Loucy (cell line): Measurements from ENCODE around the gene AKR7A2.

Source experiments
- H2AFZ ChIP-seq: fragments of 200-600 bp; sonication (generic); 2 replicates; pipeline ENCODE4 v1.6.0; 2016; ENCODE audit warnings: antibody characterized with exemption, mild to moderate bottlenecking, low read length, moderate library complexity
- H3F3A ChIP-seq: fragments of 200-600 bp; 2 replicates; pipeline ENCODE4 v1.6.0; 2016; ENCODE audit warnings: antibody characterized with exemption, low read depth, mild to moderate bottlenecking
- H3K27me3 ChIP-seq: fragments of 200-600 bp; sonication (generic); 2 replicates; pipeline ENCODE4 v1.6.1; 2014; ENCODE audit warnings: low read length, mild to moderate bottlenecking; ENCODE audit not compliant: insufficient read depth, poor library complexity, severe bottlenecking
- H3K36me3 ChIP-seq: fragments of 200-600 bp; sonication (generic); 2 replicates; pipeline ENCODE4 v1.6.1; 2016; ENCODE audit warnings: low read length; ENCODE audit not compliant: insufficient read depth
- H3K4me1 ChIP-seq: fragments of 200-600 bp; sonication (generic); 2 replicates; pipeline ENCODE4 v1.5.1; 2014; ENCODE audit warnings: low read length, mild to moderate bottlenecking; ENCODE audit not compliant: insufficient read depth, poor library complexity, severe bottlenecking
- H3K4me2 ChIP-seq: fragments of 200-600 bp; sonication (generic); 2 replicates; pipeline ENCODE4 v1.6.0; 2014; ENCODE audit warnings: antibody characterized with exemption, low read length, low read depth, mild to moderate bottlenecking; ENCODE audit not compliant: poor library complexity, severe bottlenecking
- H3K4me3 ChIP-seq: fragments of 200-600 bp; sonication (generic); 2 replicates; pipeline ENCODE4 v1.5.1; 2014; ENCODE audit warnings: low read length, mild to moderate bottlenecking, mixed read lengths; ENCODE audit not compliant: poor library complexity, severe bottlenecking
- H3K79me2 ChIP-seq: fragments of 200-600 bp; sonication (generic); 2 replicates; pipeline ENCODE4 v1.6.1; 2014; ENCODE audit warnings: low read length; ENCODE audit not compliant: insufficient read depth
- H3K9ac ChIP-seq: fragments of 200-600 bp; sonication (generic); 2 replicates; pipeline ENCODE4 v1.6.0; 2014; ENCODE audit warnings: mild to moderate bottlenecking, low read depth, low read length, moderate library complexity; ENCODE audit not compliant: poor library complexity, severe bottlenecking
- H3K9me2 ChIP-seq: fragments of 200-600 bp; sonication (generic); replicated peaks from 2 replicates; pipeline ENCODE4 v1.6.1; 2016; ENCODE audit warnings: low read depth, low read length, mixed read lengths
- H3K9me3 ChIP-seq: fragments of 200-600 bp; sonication (generic); 2 replicates; pipeline ENCODE4 v1.6.1; 2014; ENCODE audit warnings: mild to moderate bottlenecking, antibody characterized with exemption, low read length, low read depth; ENCODE audit not compliant: insufficient read depth
- H4K20me1 ChIP-seq: fragments of 200-600 bp; sonication (generic); 2 replicates; pipeline ENCODE4 v1.6.0; 2014; ENCODE audit warnings: antibody characterized with exemption, low read length, mild to moderate bottlenecking; ENCODE audit not compliant: insufficient read depth, poor library complexity, severe bottlenecking
- EZH2phosphoT487 ChIP-seq: fragments of 200-600 bp; IDR thresholded peaks from 2 replicates; pipeline ENCODE4 v1.6.1; 2018; ENCODE audit warnings: antibody characterized with exemption, mild to moderate bottlenecking, moderate library complexity, borderline replicate concordance
- TF ChIP-seq, protein P1 (sequence below): fragments of 200-600 bp; sonication (generic); conservative IDR thresholded peaks from 2 replicates; pipeline ENCODE4 v1.5.1; 2014; ENCODE audit warnings: mild to moderate bottlenecking, antibody characterized with exemption, low read length

Gene AKR7A2

GRCh38 chr1:19308509-19308907 lies 3.4 kb downstream of the AKR7A2 start:
- TF ChIP-seq, protein P1, sequence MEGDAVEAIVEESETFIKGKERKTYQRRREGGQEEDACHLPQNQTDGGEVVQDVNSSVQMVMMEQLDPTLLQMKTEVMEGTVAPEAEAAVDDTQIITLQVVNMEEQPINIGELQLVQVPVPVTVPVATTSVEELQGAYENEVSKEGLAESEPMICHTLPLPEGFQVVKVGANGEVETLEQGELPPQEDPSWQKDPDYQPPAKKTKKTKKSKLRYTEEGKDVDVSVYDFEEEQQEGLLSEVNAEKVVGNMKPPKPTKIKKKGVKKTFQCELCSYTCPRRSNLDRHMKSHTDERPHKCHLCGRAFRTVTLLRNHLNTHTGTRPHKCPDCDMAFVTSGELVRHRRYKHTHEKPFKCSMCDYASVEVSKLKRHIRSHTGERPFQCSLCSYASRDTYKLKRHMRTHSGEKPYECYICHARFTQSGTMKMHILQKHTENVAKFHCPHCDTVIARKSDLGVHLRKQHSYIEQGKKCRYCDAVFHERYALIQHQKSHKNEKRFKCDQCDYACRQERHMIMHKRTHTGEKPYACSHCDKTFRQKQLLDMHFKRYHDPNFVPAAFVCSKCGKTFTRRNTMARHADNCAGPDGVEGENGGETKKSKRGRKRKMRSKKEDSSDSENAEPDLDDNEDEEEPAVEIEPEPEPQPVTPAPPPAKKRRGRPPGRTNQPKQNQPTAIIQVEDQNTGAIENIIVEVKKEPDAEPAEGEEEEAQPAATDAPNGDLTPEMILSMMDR, result no peak
- no peak for TF ChIP-seq EZH2phosphoT487
- Histone ChIP-seq H3K9me2 (no peaks in the 10 kb centered on the region), H3K27me3 (no peaks in the 10 kb centered on the region), H3K9me3 (no peaks in the 10 kb centered on the region), H3K9ac (no peak overlapping the region), H4K20me1 (peaks cover 7% of the 10 kb centered on the region), H2AFZ (no peak overlapping the region), H3K4me2 (peak overlapping the region; percentile 100), H3K4me3 (no peak overlapping the region), H3K4me1 (peaks cover 20% of the 10 kb centered on the region), H3F3A (no peaks in the 10 kb centered on the region), H3K79me2 (peaks cover 44% of the 10 kb centered on the region), H3K36me3 (peaks cover 24% of the 10 kb centered on the region; the same call in 1 of the 2 replicates)

DNA sequence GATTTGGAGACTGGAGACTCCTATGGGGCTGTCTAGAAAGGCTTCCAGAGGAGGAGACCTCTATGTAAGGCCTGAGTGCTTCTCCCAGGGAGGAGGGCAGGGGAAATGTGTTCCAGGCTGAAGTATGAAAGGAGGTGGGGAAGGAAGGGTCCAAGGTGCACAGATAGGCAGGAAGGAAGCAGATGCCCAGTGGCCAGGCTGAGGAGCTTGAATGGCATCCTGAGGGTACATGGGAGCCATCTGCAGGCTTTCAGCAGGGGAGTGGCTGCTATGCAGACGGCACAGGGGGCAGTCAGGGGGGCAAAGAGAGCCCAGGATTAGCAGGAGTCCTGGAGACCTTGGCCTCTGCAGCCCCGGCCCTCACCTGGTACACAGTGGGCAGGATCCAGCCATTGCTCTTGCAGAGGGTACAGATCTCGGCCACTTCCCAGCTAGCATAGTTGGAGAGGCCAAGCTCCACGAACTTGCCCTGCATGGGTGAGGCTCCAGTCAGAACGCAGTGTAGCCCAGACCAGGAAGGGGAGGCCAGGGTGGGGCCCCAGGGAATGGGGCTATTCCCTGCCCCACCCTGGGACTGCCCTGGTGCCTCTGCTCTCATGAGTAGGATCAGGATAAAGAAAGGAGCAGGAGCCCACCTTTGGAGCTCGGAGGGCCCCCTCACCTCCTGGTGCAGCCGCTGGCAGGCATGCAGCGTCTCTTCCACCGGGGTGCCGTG lies 4.0 kb downstream of the AKR7A2 start:
- TF ChIP-seq, protein P1, result no peak
- TF ChIP-seq EZH2phosphoT487, result no peak
- Histone ChIP-seq H3K4me2 (no peak overlapping the region), H3K36me3 (peaks cover 26% of the 10 kb centered on the region; the same call in 1 of the 2 replicates), H3K9me2 (no peaks in the 10 kb centered on the region), H3K79me2 (peaks cover 38% of the 10 kb centered on the region), H3K9me3 (no peaks in the 10 kb centered on the region), H4K20me1 (peaks cover 7% of the 10 kb centered on the region), H3K9ac (no peak overlapping the region), H3F3A (no peaks in the 10 kb centered on the region), H2AFZ (no peak overlapping the region), H3K4me3 (no peak overlapping the region), H3K27me3 (no peaks in the 10 kb centered on the region), H3K4me1 (peaks cover 14% of the 10 kb centered on the region)

DNA sequence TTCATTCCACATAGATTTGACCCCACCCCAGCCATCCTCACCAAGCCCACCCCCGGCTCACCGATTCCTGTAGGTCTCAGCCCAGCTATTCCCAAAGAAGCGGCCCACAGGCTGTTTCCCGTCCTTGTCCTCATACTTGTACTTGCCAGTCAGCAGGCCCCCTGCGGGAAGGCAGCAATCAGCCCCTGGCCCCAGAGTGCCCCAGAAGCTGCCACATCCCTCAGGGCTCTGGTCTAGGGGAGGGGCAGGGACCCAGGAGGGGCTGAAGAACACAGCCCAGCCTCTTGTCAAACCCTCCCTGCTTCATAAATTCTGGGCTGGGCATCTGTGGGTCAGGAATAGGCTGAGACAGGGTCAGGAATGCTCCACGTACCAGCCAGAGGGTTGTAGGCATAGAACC lies 5.0 kb downstream of the AKR7A2 start:
- H3K9me3 ChIP-seq, result no peaks in the 10 kb centered on the region
- peaks cover 7% of the 10 kb centered on the region for H4K20me1 ChIP-seq
- H3K9me2 ChIP-seq, result no peaks in the 10 kb centered on the region
- H3K9ac ChIP-seq, result no peak overlapping the region
- peaks cover 10% of the 10 kb centered on the region for H3K4me1 ChIP-seq
- H2AFZ ChIP-seq, result no peak overlapping the region
- TF ChIP-seq EZH2phosphoT487, result no peak
- TF ChIP-seq, protein P1, result no peak
- no peaks in the 10 kb centered on the region for H3F3A ChIP-seq
- peaks cover 29% of the 10 kb centered on the region for H3K79me2 ChIP-seq
- no peak overlapping the region for H3K4me3 ChIP-seq
- H3K27me3 ChIP-seq, result no peaks in the 10 kb centered on the region
- no peak overlapping the region for H3K4me2 ChIP-seq
- peaks cover 26% of the 10 kb centered on the region; the same call in 1 of the 2 replicates for H3K36me3 ChIP-seq
